Measurements from ENCODE around the gene KIF5C. TPM values are rescaled to one million over a fixed set of nuclear protein-coding genes. Genes with fewer than 3 reads are reported as not detected.

KIF5C gene
- total RNA-seq, 1 experiment from 2014 or later, result 10.7 TPM

DNA sequence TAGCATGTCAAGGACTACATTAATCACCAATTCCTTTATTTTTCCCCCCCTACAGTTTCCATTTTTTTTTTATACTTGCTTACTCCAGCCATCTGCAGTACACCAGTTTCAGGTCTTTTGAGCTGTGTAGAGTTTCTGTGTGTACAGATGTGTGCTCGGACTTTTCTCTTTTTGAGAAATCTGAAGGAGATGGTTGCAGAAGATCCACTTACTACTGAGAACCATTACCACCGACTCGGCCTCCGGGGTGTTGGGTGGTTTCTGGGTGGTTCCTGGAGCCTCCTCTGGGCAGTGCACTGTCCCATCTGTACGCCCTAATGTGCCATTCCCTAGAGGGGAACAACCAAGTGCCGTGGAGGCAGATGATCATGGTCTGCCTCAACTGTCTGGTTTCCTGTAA is 148.1 kb downstream of the KIF5C start:
- DNase-seq (ENCODE audit: low spot score), result no peak
- in situ Hi-C loops (cut with HindIII; ENCODE audit: low sequenced_read_pairs), result loop anchor here (10.0 kb wide), 1 partner anchor 542 kb away; no protein-coding TSS in a partner anchor

DNA sequence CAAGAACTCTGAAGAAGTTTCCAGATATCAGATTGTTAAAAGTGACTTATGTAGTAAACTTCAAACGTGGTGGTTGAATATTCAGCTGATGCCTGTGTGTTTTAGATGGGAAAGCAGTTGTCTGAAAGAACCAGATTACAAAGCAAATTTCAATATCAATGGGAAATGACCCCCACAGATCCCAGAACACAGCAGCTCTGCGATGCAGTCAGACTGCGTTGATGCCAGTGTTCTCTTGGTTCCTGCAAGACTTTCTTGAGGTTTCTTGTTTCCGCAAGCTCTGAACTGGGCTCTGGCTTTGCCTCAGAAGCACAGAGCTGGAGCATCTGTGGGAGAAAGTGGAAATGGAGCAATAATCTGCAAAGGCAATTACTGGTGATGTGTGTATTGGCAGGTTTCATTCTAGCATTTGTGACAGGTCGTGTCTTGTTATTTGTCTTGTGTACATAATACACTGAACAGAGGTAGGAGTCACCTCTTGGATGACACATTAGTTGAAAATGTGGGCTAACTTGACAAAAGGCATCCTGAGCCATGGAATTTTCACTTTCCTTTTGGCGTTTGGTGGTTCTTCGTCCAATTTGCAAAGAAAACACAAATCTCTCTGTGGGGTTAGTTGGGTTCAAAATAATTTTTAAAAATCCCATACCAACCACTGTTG is 152.7 kb downstream of the KIF5C start:
- in situ Hi-C loops (cut with HindIII; ENCODE audit: low sequenced_read_pairs), result loop anchor here (10.0 kb wide), 1 partner anchor 537 kb away; no protein-coding TSS in a partner anchor
- DNase-seq (ENCODE audit: low spot score), result no peak

DNA sequence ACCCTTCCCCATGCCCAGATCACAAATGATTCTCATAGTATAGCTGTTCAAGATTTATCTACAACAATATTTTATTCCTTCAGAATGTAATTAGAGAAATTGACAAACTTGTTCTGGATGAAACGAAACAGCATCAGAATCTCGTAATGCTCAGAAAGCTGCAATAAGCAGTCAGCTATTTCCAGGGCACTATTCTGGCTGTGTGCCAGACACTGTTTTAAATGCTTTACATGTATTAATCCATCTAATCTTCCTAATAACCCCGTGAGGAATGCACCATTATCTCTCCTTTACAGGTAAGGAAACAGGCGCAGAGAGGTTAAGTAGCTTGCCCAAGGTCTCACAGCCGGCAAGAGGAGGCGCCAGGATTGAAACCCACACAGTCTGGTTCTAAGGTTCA is 153.3 kb downstream of the KIF5C start:
- in situ Hi-C loops (cut with HindIII; ENCODE audit: low sequenced_read_pairs), result loop anchor here (10.0 kb wide), 1 partner anchor 536 kb away; no protein-coding TSS in a partner anchor
- no peak for DNase-seq (ENCODE audit: low spot score)

DNA sequence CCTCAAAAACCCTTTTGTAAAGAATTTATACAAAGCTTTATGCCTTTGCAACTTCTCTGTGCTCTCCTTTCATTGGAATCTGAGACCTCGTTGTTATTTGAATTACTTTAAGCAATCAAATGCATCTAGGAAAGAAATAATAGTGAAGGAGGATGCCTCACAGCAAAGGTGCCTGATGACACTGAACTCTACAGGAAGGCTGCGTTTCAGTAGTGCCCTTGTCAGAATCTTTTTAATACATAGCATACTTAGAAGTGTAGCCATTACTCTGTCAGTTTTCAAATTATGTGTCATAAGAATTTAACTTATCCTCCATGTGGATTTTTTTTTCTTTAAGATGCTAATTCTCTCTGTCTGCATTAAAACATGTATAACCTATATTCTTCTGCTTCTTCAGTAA is 153.9 kb downstream of the KIF5C start:
- DNase-seq (ENCODE audit: low spot score), result no peak
- in situ Hi-C loops (cut with HindIII; ENCODE audit: low sequenced_read_pairs), result loop anchor here (10.0 kb wide), 1 partner anchor 536 kb away; no protein-coding TSS in a partner anchor

DNA sequence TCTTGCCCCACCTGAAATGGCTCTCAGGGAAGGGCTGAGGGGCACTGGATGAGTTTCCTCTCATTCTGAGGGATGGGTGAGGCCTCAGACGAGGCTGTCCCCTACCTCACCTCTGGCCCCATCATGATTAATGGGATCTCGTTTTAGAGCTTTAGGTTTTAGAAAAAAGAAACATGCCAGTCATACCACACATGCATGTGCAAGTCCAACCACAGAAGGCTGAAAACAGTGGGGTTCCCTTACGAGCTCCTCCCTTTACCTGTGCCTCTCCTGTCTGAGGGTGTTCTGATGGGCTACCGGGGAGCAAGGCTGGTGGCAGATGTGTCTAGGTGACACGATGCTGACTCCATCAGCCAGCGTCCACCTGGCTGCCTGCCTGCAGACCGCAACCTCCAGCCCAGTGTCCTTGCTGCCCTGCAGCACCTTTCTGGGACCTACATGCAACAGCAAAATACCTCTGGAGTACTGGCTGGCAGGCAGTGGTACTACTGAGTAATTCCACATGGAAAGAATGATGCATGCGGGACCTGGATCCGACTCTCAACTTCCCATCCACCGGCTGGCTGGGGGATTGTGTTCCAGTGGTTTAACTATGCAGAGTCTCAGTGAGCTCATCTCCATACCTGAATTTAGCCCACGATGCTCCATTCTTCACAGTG is 154.4 kb downstream of the KIF5C start:
- no peak for DNase-seq (ENCODE audit: low spot score)
- in situ Hi-C loops (cut with HindIII; ENCODE audit: low sequenced_read_pairs), result loop anchor here (10.0 kb wide), 1 partner anchor 535 kb away; no protein-coding TSS in a partner anchor

DNA sequence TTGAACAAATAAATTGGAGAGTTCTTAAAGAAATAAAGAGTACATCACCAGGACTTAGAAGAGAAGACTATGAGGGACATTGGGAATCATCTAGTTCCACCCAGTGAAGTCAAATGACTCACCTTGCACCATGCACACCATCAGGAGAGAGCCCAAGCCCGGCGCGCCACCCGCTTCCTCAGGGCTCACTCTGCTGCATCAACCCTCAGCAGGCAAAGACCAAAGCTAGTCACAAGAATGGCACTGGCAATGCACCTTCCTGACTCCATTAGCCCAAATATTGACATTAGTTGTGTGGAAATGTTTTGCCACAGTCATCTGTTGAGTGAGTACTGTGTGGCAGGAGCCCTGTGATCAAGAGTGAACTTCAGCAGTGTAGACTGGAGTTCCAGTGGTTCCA is 156.4 kb downstream of the KIF5C start:
- no peak for DNase-seq (ENCODE audit: low spot score)
- in situ Hi-C loops (cut with HindIII; ENCODE audit: low sequenced_read_pairs), result no loop called here

DNA sequence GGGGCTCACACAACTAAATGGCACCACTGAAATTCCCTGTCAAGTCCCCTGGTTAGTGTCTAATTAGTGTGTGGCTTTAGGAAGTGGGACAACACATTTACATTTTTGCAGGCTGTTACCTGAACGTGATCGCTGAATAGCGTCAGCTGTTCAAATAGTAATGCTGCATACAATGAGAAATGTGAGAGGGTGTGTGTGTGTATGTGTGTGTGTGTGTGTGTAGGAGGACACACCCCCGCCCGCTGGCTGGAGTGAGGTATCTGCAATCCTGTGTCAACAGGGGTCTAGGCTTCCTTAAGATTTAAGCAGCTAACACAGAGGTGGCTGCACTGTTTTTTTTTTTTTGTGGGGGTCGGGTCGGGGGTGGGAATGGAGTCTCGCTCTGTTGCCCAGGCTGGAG is 158.7 kb downstream of the KIF5C start:
- in situ Hi-C loops (cut with HindIII; ENCODE audit: low sequenced_read_pairs), result no loop called here
- DNase-seq (ENCODE audit: low spot score), result no peak

DNA sequence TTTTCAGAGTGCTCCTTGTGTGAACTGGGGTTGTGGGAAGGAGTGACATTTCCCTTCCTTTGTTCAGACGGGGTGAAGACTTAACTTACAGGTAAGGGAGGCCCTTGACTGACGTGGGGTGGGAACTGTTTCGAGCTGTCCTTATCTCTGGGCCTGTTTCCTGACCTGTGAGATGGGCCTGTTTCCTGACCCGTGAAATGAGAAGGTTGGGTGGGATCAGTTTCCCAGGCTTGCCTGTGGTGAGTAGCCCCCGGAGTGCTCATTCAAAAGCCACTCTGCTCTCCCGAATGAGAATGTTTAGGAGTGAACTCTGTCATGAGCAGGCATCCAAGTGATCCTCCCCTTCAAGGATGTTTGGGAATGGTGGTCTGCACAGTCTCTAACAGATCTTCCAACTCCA is 159.4 kb downstream of the KIF5C start:
- in situ Hi-C loops (cut with HindIII; ENCODE audit: low sequenced_read_pairs), result no loop called here
- no peak for DNase-seq (ENCODE audit: low spot score)

DNA sequence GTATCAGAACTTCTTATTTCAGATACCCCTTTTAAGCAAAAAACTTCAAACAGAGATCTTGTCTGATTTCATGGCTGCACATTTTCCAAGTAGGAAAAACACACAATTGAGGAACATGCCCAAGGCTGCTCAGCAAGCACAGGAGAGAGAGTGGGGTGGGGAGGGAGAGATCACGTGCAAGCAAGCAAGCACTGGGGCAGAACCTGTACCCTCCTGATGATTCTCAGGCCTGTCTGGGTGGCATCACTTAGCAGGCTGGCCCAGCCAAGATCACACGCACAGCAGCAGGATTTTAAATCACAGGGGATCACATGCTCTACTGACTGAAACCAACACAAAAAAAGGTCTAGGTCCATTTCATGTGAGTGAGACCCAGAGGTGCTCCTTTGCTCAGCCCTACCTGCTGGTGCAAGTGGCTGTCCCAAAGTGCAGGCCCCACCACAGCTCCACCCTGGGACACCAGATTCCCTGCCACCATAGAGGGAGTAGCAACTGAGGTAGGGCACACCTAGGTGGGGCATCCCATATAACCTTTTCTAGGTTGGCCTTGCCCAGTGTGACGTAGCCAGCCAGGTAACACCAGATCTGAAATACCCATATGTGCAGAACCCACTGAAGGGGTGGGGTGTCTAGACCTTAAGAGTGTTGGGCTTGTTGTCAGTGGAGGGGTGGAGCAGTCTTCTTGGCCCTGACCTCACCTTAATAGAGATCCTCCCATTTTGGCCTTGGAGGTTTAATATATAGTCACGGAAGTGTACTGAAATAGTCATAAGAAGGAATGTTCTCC is 161.7 kb downstream of the KIF5C start:
- in situ Hi-C loops (cut with HindIII; ENCODE audit: low sequenced_read_pairs), result no loop called here
- no peak for DNase-seq (ENCODE audit: low spot score)

DNA sequence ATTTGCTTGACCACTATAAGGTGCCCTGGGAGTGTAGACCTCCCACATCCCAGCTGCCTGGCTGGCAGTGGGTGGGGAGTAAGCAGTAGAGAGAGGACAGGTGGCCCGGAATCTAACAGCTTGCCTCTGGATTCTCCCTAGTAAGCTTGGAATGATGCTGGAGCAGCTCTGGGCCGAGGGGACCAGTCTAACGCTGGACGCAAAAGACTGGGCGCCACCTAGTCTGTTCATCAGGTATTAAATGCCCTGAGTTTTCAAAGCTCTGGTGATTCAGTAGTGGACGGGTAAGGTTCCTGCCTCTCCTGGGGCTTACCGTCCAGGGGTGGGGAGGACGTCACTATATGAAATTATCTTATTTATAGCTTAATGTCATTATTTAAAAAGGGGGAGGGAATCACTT is 162.8 kb downstream of the KIF5C start:
- peak; percentile 38 for DNase-seq (ENCODE audit: low spot score)
- in situ Hi-C loops (cut with HindIII; ENCODE audit: low sequenced_read_pairs), result no loop called here

DNA sequence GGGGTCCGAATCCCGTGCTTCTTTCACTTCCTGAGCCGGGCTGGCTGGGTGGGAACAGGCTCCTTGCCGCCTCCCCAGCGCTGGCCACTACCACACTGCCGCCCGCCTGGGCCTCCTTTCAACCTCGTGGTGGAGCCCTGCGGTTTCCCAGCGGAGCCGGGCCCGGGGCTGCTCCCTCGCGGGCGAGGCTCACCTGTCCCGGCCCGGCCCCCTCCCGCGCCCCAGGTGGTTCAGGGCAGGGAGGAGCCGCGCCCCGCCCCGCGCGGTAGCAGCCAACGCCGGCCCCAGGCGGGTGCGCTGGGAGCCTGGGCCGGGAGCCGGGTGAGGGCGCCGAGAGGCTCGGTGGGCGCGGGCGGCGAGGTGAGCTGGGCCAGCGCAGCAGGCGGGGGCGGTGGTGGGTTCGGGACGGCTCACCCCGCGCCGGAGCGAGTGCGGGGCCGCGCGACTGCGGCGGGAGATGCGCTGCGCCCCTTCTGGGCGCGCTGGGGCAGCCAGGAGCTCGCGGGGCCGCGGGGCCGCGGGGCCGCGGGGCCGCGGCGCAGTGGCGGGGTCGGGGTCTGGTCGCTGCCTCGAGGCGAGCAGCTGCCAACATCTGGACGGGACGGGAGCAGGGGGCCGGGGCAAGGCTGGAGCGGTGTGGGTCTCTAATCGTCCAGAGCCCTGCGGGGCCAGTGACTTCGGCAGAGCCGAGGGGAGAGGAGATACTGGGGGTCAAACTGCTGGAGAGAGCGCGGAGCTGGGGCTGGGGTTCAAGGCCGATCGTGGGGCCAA is 163.6 kb downstream of the KIF5C start, which contains the start of gene LYPD6B:
LYPD6B (plus strand) TSS at position 258 of the 771 bp plus-strand sequence. CDS start 92,250 bp downstream, outside the sequence.
- no peak for DNase-seq (ENCODE audit: low spot score)
- in situ Hi-C loops (cut with HindIII; ENCODE audit: low sequenced_read_pairs), result no loop called here

DNA sequence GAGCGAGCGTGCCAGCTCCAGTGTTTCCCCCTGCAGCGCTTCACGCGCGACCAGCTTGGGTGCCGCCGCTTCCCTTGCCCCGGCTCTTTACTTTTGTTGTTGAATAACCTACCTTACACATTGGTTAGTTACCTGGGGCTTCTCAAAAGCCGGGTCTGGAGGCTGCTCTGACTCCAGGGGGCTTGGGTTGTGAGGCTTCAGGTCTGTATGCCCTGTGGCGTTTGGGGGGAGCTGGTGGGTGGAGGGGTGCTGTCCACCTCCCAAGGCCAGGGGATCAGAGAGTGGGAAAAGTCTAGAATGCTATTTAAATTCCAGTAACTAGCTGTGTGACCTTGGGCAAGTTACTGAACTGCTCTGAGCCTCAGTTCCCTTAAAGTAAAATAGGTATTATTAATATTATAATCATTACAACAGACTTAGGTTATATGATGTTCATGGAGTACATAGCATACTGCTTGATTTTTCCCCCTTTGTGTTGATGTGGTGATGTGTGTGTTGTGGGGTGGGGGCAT is 164.2 kb downstream of the KIF5C start:
- in situ Hi-C loops (cut with HindIII; ENCODE audit: low sequenced_read_pairs), result no loop called here
- no peak for DNase-seq (ENCODE audit: low spot score)

DNA sequence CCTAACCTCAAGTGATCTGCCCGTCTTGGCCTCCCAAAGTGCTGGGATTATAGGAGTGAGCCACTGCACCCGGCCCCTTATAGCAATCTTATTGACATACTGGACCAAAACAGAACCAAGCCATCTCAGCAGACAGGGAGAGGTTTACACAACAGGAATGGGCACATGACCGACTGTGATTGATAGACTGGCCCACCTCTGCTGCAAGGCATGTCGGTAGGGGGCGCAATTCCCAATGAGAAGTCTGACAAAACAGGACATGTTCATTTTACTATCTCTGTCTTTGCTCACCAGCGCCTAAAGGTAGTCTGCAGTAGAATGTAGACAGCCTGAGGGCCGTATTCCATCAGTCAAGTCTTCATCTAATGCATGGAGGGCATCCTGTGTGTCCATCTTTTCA is 165.4 kb downstream of the KIF5C start:
- in situ Hi-C loops (cut with HindIII; ENCODE audit: low sequenced_read_pairs), result no loop called here
- DNase-seq (ENCODE audit: low spot score), result no peak

DNA sequence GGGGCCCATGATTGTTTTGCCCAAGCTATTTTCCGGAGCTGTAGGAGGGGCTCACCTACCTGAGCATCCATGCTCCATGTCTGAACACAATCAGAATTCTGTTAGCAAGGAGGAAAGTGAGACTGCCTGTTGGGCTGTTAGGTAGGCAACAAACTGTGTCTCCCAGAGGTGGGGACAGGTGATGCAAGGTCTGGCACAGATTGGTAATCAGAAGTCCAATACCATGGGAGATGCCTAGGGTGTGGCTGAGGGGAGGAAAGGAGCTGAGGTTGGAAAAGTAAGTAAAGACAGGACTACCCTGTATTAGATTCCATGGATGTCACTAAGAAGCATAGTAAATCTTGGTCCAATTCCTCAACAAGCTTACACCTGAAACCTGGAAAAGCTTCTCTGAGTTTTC is 166.5 kb downstream of the KIF5C start:
- no peak for DNase-seq (ENCODE audit: low spot score)
- in situ Hi-C loops (cut with HindIII; ENCODE audit: low sequenced_read_pairs), result no loop called here

DNA sequence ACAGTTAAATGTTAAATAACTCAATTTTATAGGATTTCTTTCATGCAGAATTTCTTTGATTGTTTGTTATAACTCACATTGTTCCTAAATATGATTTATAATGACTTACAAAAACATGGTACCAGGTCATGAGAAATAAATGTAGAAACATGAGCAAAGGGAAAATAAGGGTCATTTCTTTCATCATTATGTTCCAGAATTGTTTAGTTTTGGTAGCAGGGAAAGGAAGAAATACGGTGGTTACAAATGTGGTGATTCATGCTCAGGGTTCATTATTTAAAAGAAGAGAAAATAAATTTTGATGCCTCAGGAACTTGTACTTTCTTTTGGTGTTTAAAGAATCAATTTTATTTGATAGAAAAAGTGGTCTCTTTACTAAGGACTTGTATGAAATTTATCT is 167.9 kb downstream of the KIF5C start:
- DNase-seq (ENCODE audit: low spot score), result no peak
- in situ Hi-C loops (cut with HindIII; ENCODE audit: low sequenced_read_pairs), result no loop called here

DNA sequence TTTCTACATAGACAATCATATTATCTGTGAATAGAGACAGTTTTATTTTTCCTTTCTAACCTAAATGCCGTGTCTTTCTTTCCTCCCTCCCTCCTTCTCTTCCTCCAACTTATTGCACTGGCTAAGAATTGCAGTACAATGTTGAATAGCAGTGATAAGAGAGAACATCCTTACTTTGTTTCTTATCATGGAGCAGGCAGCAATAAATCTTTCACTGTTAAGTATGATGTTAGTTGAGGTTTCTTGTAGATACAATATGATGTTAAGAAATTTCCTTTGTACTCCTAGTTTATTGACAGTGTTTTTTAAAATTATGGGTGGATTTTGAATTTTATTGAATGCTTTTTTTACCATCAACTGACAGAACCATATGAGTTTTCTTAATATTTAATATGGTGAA is 169.5 kb downstream of the KIF5C start:
- no peak for DNase-seq (ENCODE audit: low spot score)
- in situ Hi-C loops (cut with HindIII; ENCODE audit: low sequenced_read_pairs), result no loop called here

DNA sequence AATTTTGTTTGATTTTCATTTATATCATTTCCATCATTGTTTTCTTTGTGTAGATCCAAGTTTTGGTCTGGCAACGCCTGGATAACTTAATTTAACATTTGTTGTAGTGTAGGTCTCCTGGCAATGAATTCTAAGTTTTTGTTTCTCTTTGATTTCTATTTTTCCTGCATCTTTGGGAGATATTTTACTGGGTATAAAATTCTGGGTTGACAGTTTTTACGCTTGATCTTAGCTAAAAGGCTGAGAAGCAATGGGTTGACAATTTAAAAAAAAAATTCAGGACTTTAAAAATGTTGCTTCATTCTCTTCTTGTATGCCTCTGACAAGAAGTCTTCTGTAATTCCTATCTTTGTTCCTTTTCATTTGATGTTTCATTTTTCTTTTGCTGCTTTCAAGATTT is 172.1 kb downstream of the KIF5C start:
- in situ Hi-C loops (cut with HindIII; ENCODE audit: low sequenced_read_pairs), result no loop called here
- DNase-seq (ENCODE audit: low spot score), result no peak

DNA sequence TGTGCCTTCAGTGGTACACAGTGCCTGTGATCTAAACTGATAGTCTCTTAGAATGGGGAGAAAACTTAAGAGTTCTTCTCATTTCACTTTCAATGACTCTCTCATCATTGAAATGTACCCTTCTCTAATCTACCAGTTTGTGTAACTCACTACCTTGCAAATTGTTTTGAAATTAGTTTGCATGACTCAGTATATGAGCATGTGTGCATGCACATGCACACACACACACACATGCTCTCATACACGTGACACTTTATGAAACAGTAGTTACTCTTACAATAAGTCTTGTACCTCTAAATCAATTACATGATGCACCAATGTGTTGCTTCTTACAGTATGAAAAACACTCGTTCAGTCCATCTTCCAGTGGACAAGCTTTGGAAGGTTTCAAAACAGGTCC is 174.1 kb downstream of the KIF5C start:
- in situ Hi-C loops (cut with HindIII; ENCODE audit: low sequenced_read_pairs), result no loop called here
- DNase-seq (ENCODE audit: low spot score), result no peak

DNA sequence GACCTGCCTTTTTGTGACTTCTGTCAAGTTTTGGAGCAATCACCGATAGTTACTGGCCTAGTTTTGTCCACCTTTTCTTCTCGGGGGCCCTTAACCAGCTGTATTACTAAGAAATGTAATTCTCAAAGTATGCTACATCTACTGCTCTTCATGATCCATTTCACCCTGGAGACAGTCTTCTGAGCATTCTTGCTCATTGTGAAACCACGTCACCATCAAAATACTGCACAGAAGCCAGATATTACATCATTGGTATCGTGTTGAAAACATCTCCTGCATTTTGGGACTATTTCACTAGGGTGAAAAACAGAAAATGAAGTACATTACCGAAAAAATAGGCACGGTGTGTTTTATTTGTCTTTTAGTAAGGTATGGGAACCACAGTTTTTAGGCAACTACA is 175.2 kb downstream of the KIF5C start:
- DNase-seq (ENCODE audit: low spot score), result no peak
- in situ Hi-C loops (cut with HindIII; ENCODE audit: low sequenced_read_pairs), result no loop called here

Measured in G401 (cell line).